ENCODE results near the gene DLGAP1. TPM values are rescaled to one million over a fixed set of nuclear protein-coding genes. Genes with fewer than 3 reads are reported as not detected.

DLGAP1 gene
- total and polyA plus RNA-seq, 2 experiments from 2014 or later: 0.13 to 0.22 TPM

- WGBS, 2 experiments (ENCODE audit: low coverage in 1 of 2, low lambda C conversion rate in 2 of 2, missing lambda C conversion rate in 2 of 2): 47 to 49% methylated on average over 6 of the region's 6 CpGs
- peak overlapping the region; percentile 22 for H2AFZ ChIP-seq
- peak overlapping the region; percentile 27 for H3K27ac ChIP-seq
- H3K4me2 ChIP-seq (ENCODE audit: unreplicated experiment): peak overlapping the region; percentile 41
- H3K9me2 ChIP-seq (ENCODE audit: insufficient read depth): no peaks in the 10 kb centered on the region
- H3K79me2 ChIP-seq (ENCODE audit: insufficient read depth): no peaks in the 10 kb centered on the region
- peak; percentile 59 for DNase-seq
- peaks cover 13% of the 10 kb centered on the region for H3K4me1 ChIP-seq (ENCODE audit: insufficient read depth)
- H3K36me3 ChIP-seq (ENCODE audit: low read depth): no peaks in the 10 kb centered on the region
- peaks cover 22% of the 10 kb centered on the region for H3F3A ChIP-seq (ENCODE audit: insufficient read depth)
- in situ Hi-C loops (cut with MboI): no loop called here
- H3K4me3 ChIP-seq: no peak overlapping the region
- no peaks in the 10 kb centered on the region for H3K27me3 ChIP-seq (replicated peaks; ENCODE audit: insufficient read depth)
- no peak overlapping the region for H3K9ac ChIP-seq
- no peaks in the 10 kb centered on the region for H4K20me1 ChIP-seq (ENCODE audit: insufficient read depth)
- TF ChIP-seq EZH2phosphoT487 (IDR thresholded peaks at IDR 0.05; ENCODE audit: insufficient read depth, low read depth) (no peak), EZH2 (IDR thresholded peaks at IDR 0.05; ENCODE audit: insufficient read depth, poor library complexity, severe bottlenecking) (no peak)
- H3K9me3 ChIP-seq (ENCODE audit: low read depth): no peaks in the 10 kb centered on the region
Observed at GRCh38 chr18:3966642-3967358, 488.3 kb downstream of the DLGAP1 start.

- TF ChIP-seq EZH2 (IDR thresholded peaks at IDR 0.05; ENCODE audit: insufficient read depth, poor library complexity, severe bottlenecking) (no peak), EZH2phosphoT487 (IDR thresholded peaks at IDR 0.05; ENCODE audit: insufficient read depth, low read depth) (no peak)
- DNase-seq: no peak
- in situ Hi-C loops (cut with MboI): no loop called here
Observed at GRCh38 chr18:3966246-3966641, 488.9 kb downstream of the DLGAP1 start.

GRCh38 chr18:3960977-3961376, 494.1 kb downstream of the DLGAP1 start:
- no peaks in the 10 kb centered on the region for H3K36me3 ChIP-seq (ENCODE audit: low read depth)
- no peaks in the 10 kb centered on the region for H3K9me2 ChIP-seq (ENCODE audit: insufficient read depth)
- TF ChIP-seq EZH2phosphoT487 (IDR thresholded peaks at IDR 0.05; ENCODE audit: insufficient read depth, low read depth) (no peak), EZH2 (IDR thresholded peaks at IDR 0.05; ENCODE audit: insufficient read depth, poor library complexity, severe bottlenecking) (no peak)
- H2AFZ ChIP-seq: no peak overlapping the region
- 93 to 97% methylated on average over 7 of the region's 7 CpGs for WGBS, 2 experiments (ENCODE audit: low coverage in 1 of 2, low lambda C conversion rate in 2 of 2, missing lambda C conversion rate in 2 of 2)
- H3K27ac ChIP-seq: no peak overlapping the region
- H4K20me1 ChIP-seq (ENCODE audit: insufficient read depth): no peaks in the 10 kb centered on the region
- in situ Hi-C loops (cut with MboI): no loop called here
- H3K4me3 ChIP-seq: no peak overlapping the region
- no peak overlapping the region for H3K9ac ChIP-seq
- H3F3A ChIP-seq (ENCODE audit: insufficient read depth): no peaks in the 10 kb centered on the region
- H3K9me3 ChIP-seq (ENCODE audit: low read depth): no peaks in the 10 kb centered on the region
- no peaks in the 10 kb centered on the region for H3K79me2 ChIP-seq (ENCODE audit: insufficient read depth)
- no peak overlapping the region for H3K4me2 ChIP-seq (ENCODE audit: unreplicated experiment)
- no peak for DNase-seq
- no peaks in the 10 kb centered on the region for H3K27me3 ChIP-seq (replicated peaks; ENCODE audit: insufficient read depth)
- no peaks in the 10 kb centered on the region for H3K4me1 ChIP-seq (ENCODE audit: insufficient read depth)

More at GRCh38 chr18:3966246-3966641, 488.9 kb downstream of the DLGAP1 start:
- Histone ChIP-seq H3K27me3 (replicated peaks; ENCODE audit: insufficient read depth) (no peaks in the 10 kb centered on the region), H3K9me3 (ENCODE audit: low read depth) (no peaks in the 10 kb centered on the region), H3K4me3 (no peak overlapping the region), H3K79me2 (ENCODE audit: insufficient read depth) (no peaks in the 10 kb centered on the region), H4K20me1 (ENCODE audit: insufficient read depth) (no peaks in the 10 kb centered on the region), H3K9me2 (ENCODE audit: insufficient read depth) (no peaks in the 10 kb centered on the region), H3K4me1 (ENCODE audit: insufficient read depth) (peaks cover 13% of the 10 kb centered on the region), H3K36me3 (ENCODE audit: low read depth) (no peaks in the 10 kb centered on the region), H3K27ac (no peak overlapping the region), H2AFZ (peak overlapping the region; percentile 22), H3K4me2 (ENCODE audit: unreplicated experiment) (no peak overlapping the region), H3K9ac (no peak overlapping the region), H3F3A (ENCODE audit: insufficient read depth) (peaks cover 17% of the 10 kb centered on the region)
- WGBS, 2 experiments (ENCODE audit: low coverage in 1 of 2, low lambda C conversion rate in 2 of 2, missing lambda C conversion rate in 2 of 2): 63 to 69% methylated on average over 2 of the region's 2 CpGs

GRCh38 chr18:3960142-3960541, 495.0 kb downstream of the DLGAP1 start:
- no peaks in the 10 kb centered on the region for H4K20me1 ChIP-seq (ENCODE audit: insufficient read depth)
- in situ Hi-C loops (cut with MboI): no loop called here
- WGBS, 2 experiments (ENCODE audit: low coverage in 1 of 2, low lambda C conversion rate in 2 of 2, missing lambda C conversion rate in 2 of 2): 58 to 71% methylated on average over 4 of the region's 4 CpGs

More at GRCh38 chr18:3960142-3960541, 495.0 kb downstream of the DLGAP1 start:
- Histone ChIP-seq H3K27me3 (replicated peaks; ENCODE audit: insufficient read depth) (no peaks in the 10 kb centered on the region), H3K36me3 (ENCODE audit: low read depth) (no peaks in the 10 kb centered on the region), H3K9me2 (ENCODE audit: insufficient read depth) (no peaks in the 10 kb centered on the region), H3K9me3 (ENCODE audit: low read depth) (no peaks in the 10 kb centered on the region), H3K9ac (no peak overlapping the region), H3K4me1 (ENCODE audit: insufficient read depth) (no peaks in the 10 kb centered on the region), H3F3A (ENCODE audit: insufficient read depth) (no peaks in the 10 kb centered on the region), H3K27ac (no peak overlapping the region), H3K79me2 (ENCODE audit: insufficient read depth) (no peaks in the 10 kb centered on the region), H2AFZ (no peak overlapping the region), H3K4me2 (ENCODE audit: unreplicated experiment) (no peak overlapping the region), H3K4me3 (no peak overlapping the region)
- TF ChIP-seq EZH2phosphoT487 (IDR thresholded peaks at IDR 0.05; ENCODE audit: insufficient read depth, low read depth): no peak
- TF ChIP-seq EZH2 (IDR thresholded peaks at IDR 0.05; ENCODE audit: insufficient read depth, poor library complexity, severe bottlenecking): no peak
- DNase-seq: no peak
